ENCODE results near the gene MYO5A. TPM values are rescaled to one million over a fixed set of nuclear protein-coding genes. Genes with fewer than 3 reads are reported as not detected.

The MYO5A gene
- total RNA-seq, 2 experiments from 2014 or later: 31.8 to 42.0 TPM

DNA sequence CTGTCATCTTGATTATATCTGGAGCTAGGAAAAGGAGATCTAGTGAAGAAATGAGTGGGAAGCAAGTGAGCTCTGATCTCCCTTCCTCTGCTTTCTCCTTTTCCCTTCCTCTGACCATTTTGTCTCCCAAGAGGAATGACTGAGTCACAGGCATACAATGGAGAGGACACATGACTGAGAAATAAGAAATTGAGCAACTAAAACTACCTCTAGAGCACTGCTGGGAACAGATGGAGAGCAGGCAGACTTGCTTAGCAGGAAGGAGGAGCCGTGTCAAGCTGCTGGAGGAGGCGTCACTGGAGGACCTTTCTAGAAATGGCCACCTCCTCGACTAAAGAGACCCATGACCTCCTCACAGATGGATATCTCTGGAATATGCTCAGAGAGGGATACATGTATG, 166.2 kb downstream of the MYO5A start:
- H3K36me3 ChIP-seq (ENCODE audit: insufficient read depth, low read length): peaks cover 88% of the 10 kb centered on the region
- POLR2A ChIA-PET: interaction anchor here (0.7 to 1.4 kb wide), 3 partner anchors 13 to 26 kb away, joined by 3 read pairs; no protein-coding TSS in a partner anchor

DNA sequence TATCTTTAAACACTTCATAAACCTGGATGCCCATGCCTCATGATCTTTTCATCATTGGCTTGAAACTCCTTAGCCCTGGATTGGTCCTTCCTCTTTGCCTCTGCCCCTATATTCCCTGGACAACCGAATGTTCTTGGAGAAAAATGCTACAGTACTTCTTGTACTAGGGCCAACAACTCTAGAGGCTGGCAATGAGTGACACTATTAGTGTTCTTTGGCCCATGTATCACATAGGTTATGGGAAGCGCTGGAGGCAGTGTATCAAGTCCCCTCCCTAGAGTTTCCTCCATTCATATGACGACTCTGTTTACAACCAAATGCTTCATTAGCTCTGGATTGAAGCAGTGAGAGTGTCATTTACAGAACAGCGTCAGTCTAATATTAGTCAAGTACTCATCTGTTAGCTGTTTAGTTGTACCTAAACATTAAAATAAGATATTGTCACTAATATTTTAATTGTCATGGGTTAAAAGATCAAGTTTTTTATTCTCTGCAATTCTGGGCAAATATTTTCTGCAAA, 166.6 kb downstream of the MYO5A start:
- TF ChIP-seq, protein P1, sequence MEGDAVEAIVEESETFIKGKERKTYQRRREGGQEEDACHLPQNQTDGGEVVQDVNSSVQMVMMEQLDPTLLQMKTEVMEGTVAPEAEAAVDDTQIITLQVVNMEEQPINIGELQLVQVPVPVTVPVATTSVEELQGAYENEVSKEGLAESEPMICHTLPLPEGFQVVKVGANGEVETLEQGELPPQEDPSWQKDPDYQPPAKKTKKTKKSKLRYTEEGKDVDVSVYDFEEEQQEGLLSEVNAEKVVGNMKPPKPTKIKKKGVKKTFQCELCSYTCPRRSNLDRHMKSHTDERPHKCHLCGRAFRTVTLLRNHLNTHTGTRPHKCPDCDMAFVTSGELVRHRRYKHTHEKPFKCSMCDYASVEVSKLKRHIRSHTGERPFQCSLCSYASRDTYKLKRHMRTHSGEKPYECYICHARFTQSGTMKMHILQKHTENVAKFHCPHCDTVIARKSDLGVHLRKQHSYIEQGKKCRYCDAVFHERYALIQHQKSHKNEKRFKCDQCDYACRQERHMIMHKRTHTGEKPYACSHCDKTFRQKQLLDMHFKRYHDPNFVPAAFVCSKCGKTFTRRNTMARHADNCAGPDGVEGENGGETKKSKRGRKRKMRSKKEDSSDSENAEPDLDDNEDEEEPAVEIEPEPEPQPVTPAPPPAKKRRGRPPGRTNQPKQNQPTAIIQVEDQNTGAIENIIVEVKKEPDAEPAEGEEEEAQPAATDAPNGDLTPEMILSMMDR (conservative IDR thresholded peaks at IDR 0.05; ENCODE audit: low read length): no peak
- TF ChIP-seq EZH2phosphoT487 (IDR thresholded peaks at IDR 0.05; ENCODE audit: borderline replicate concordance, low read depth, low read length): no peak
- CTCF ChIA-PET (ENCODE audit: unreplicated experiment): interaction anchor here (1.1 kb wide), 1 partner anchor 373 kb away, joined by 3 read pairs; no protein-coding TSS in a partner anchor
- Histone ChIP-seq H3K9me2 (ENCODE audit: insufficient read depth, low read length) (no peaks in the 10 kb centered on the region), H2AFZ (ENCODE audit: low read length) (no peak overlapping the region), H3K4me1 (ENCODE audit: insufficient read depth, low read length, poor library complexity, severe bottlenecking) (no peaks in the 10 kb centered on the region), H3K79me2 (ENCODE audit: insufficient read depth, low read depth, low read length) (no peaks in the 10 kb centered on the region), H3K4me3 (ENCODE audit: low read depth, low read length, poor library complexity, severe bottlenecking) (no peak overlapping the region), H3K4me2 (ENCODE audit: low read length) (no peak overlapping the region), H3K36me3 (ENCODE audit: insufficient read depth, low read length) (peaks cover 85% of the 10 kb centered on the region), H4K20me1 (ENCODE audit: insufficient read depth, low read length) (no peaks in the 10 kb centered on the region), H3K27ac (ENCODE audit: low read depth, low read length, poor library complexity, severe bottlenecking) (no peak overlapping the region), H3K9me3 (ENCODE audit: low read length) (no peaks in the 10 kb centered on the region)
- no TSS peak for BruUV-seq (replicated peaks)
- DNase-seq (ENCODE audit: low spot score): no peak
- POLR2A ChIA-PET: interaction anchor here (0.6 to 1.4 kb wide), 4 partner anchors 13 to 27 kb away, joined by 3 read pairs; no protein-coding TSS in a partner anchor
- intact Hi-C loops (cut with micrococcal nuclease; ENCODE audit: unreplicated experiment): loop anchor here (10.0 kb wide), 1 partner anchor 163 kb away; the partner anchor contains the start of gene MYO5A

More for the DNA sequence above, 166.2 kb downstream of the MYO5A start:
- Histone ChIP-seq H3K27ac (ENCODE audit: low read depth, low read length, poor library complexity, severe bottlenecking) (no peak overlapping the region), H3K9me3 (ENCODE audit: low read length) (no peaks in the 10 kb centered on the region), H3K79me2 (ENCODE audit: insufficient read depth, low read depth, low read length) (no peaks in the 10 kb centered on the region), H3K4me3 (ENCODE audit: low read depth, low read length, poor library complexity, severe bottlenecking) (no peak overlapping the region), H3K9me2 (ENCODE audit: insufficient read depth, low read length) (no peaks in the 10 kb centered on the region), H4K20me1 (ENCODE audit: insufficient read depth, low read length) (no peaks in the 10 kb centered on the region), H2AFZ (ENCODE audit: low read length) (no peak overlapping the region), H3K4me2 (ENCODE audit: low read length) (no peak overlapping the region), H3K4me1 (ENCODE audit: insufficient read depth, low read length, poor library complexity, severe bottlenecking) (no peaks in the 10 kb centered on the region)
- intact Hi-C loops (cut with micrococcal nuclease; ENCODE audit: unreplicated experiment): loop anchor here (10.0 kb wide), 1 partner anchor 162 kb away; the partner anchor contains the start of gene MYO5A
- no peak for TF ChIP-seq EZH2phosphoT487 (IDR thresholded peaks at IDR 0.05; ENCODE audit: borderline replicate concordance, low read depth, low read length)
- TF ChIP-seq, protein P1 (conservative IDR thresholded peaks at IDR 0.05; ENCODE audit: low read length): no peak
- no peak for DNase-seq (ENCODE audit: low spot score)
- CTCF ChIA-PET (ENCODE audit: unreplicated experiment): interaction anchor here (1.1 kb wide), 1 partner anchor 372 kb away, joined by 3 read pairs; no protein-coding TSS in a partner anchor
- no TSS peak for BruUV-seq (replicated peaks)

GRCh38 chr15:52361494-52361893, 167.2 kb downstream of the MYO5A start:
- Histone ChIP-seq H4K20me1 (ENCODE audit: insufficient read depth, low read length) (no peaks in the 10 kb centered on the region), H3K4me2 (ENCODE audit: low read length) (no peak overlapping the region), H3K9me2 (ENCODE audit: insufficient read depth, low read length) (no peaks in the 10 kb centered on the region), H3K4me3 (ENCODE audit: low read depth, low read length, poor library complexity, severe bottlenecking) (no peak overlapping the region), H3K79me2 (ENCODE audit: insufficient read depth, low read depth, low read length) (no peaks in the 10 kb centered on the region), H3K36me3 (ENCODE audit: insufficient read depth, low read length) (peaks cover 80% of the 10 kb centered on the region), H3K27ac (ENCODE audit: low read depth, low read length, poor library complexity, severe bottlenecking) (no peak overlapping the region), H3K4me1 (ENCODE audit: insufficient read depth, low read length, poor library complexity, severe bottlenecking) (no peaks in the 10 kb centered on the region), H3K9me3 (ENCODE audit: low read length) (no peaks in the 10 kb centered on the region), H2AFZ (ENCODE audit: low read length) (no peak overlapping the region)
- TF ChIP-seq, protein P1 (conservative IDR thresholded peaks at IDR 0.05; ENCODE audit: low read length): no peak
- no peak for TF ChIP-seq EZH2phosphoT487 (IDR thresholded peaks at IDR 0.05; ENCODE audit: borderline replicate concordance, low read depth, low read length)
- ChIA-PET CTCF (ENCODE audit: unreplicated experiment) (interaction anchor here (1.1 kb wide), 1 partner anchor 373 kb away, joined by 3 read pairs; no protein-coding TSS in a partner anchor), POLR2A (interaction anchor here (0.6 to 1.4 kb wide), 3 partner anchors 13 to 19 kb away, joined by 3 read pairs; no protein-coding TSS in a partner anchor)
- DNase-seq (ENCODE audit: low spot score): no peak
- BruUV-seq (replicated peaks): no TSS peak
- intact Hi-C loops (cut with micrococcal nuclease; ENCODE audit: unreplicated experiment): loop anchor here (10.0 kb wide), 1 partner anchor 163 kb away; the partner anchor contains the start of gene MYO5A
